Astrocyte of the cerebellum (primary cell): Measurements from ENCODE around the gene ZFAND2B.

Experiments used
- DNase-seq: peaks from one replicate; pipeline ENCODE4 v3.0.0-alpha.2; 2011; ENCODE audit warnings: low read depth
- H3K4me3 ChIP-seq: 2 replicates; pipeline ENCODE4 v1.5.1; 2011; ENCODE audit warnings: mild to moderate bottlenecking, low read depth, low read length, moderate library complexity
- CTCF ChIP-seq: IDR thresholded peaks from 2 replicates; pipeline ENCODE4 v1.5.1; 2012; ENCODE audit warnings: low read length, low read depth, moderate library complexity, mild to moderate bottlenecking; ENCODE audit errors: missing control alignments
- in situ Hi-C: cut with HindIII; loops from 2 replicates; pipeline ENCODE4 v1.10.0; 2017; ENCODE audit warnings: low sequenced_read_pairs

Gene ZFAND2B

GRCh38 chr2:219220652-219221402, 14.2 kb downstream of the ZFAND2B start:
- no peak for DNase-seq
- no peak overlapping the region for H3K4me3 ChIP-seq
- TF ChIP-seq CTCF, result no peak
- in situ Hi-C loops, result no loop called here

DNA sequence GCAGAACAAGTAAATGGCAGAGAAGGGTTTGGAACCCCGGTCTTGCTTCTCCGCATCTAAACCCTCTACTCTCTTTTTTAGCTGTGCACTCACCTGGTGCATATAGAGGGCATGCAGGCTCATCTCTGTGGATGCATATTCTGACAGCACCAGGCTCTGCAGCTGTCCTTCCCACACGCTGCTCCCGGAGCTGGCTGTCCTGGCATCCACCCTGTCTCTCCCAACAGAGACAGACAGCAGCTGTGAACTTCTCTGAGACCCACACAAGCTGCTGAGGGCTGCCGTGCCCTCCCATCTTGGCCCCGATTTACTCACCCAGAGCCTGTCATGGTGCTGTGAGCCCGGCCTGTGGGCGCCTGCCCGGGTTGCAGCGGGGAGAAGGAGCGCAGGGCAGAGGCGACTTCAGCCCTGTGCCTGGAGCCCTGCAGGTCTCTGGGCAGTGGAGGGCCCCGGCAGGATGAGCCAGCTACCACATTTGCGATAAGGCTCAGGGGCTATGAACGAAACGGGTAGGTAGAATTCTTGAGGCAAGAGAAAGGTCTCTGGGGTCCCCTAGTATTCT, 15.5 kb downstream of the ZFAND2B start:
- no peak for DNase-seq
- no peak overlapping the region for H3K4me3 ChIP-seq
- TF ChIP-seq CTCF, result no peak
- in situ Hi-C loops, result no loop called here

- DNase-seq, result no peak
- in situ Hi-C loops, result no loop called here
- TF ChIP-seq CTCF, result no peak
- no peak overlapping the region for H3K4me3 ChIP-seq
These were observed 17.4 kb downstream of the ZFAND2B start for GRCh38 chr2:219223831-219224610.

DNA sequence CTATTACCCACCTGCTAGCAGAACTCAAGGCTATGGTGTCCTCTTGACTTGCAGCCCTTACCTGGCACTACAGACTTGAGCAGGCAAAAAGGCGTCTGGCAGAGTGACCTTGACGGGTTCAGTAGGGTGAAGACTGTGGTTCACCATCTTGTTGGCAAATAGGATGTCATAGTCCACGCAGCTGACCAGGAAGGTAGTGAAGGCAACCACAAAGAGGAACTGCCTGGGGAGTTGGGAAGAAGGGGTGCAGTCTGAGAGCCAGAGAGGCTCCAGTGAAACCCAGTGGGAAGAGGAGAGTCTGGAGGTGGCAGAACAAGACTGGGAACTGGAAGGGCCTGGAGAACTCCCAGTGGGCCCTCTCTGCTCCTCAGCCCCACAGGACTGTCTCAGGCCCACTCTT, 18.8 kb downstream of the ZFAND2B start:
- in situ Hi-C loops, result loop anchor here (5.0 kb wide), 1 partner anchor 43 kb away; no protein-coding TSS in a partner anchor
- no peak overlapping the region for H3K4me3 ChIP-seq

GRCh38 chr2:219228041-219228910, 21.7 kb downstream of the ZFAND2B start:
- no peak for TF ChIP-seq CTCF
- in situ Hi-C loops, result loop anchor here (5.0 kb wide), 1 partner anchor 46 kb away; no protein-coding TSS in a partner anchor

More for the DNA sequence above, 18.8 kb downstream of the ZFAND2B start:
- TF ChIP-seq CTCF, result no peak
- DNase-seq, result no peak

GRCh38 chr2:219228911-219229304, 22.3 kb downstream of the ZFAND2B start:
- no peak for DNase-seq
- peak overlapping the region; percentile 70 for H3K4me3 ChIP-seq
- no peak for TF ChIP-seq CTCF
- in situ Hi-C loops, result loop anchor here (5.0 kb wide), 1 partner anchor 47 kb away; no protein-coding TSS in a partner anchor

More at GRCh38 chr2:219228041-219228910, 21.7 kb downstream of the ZFAND2B start:
- H3K4me3 ChIP-seq, result peak overlapping the region; percentile 70
- DNase-seq, result no peak
